ENCODE data around the gene DLG2. TPM values are rescaled to one million over a fixed set of nuclear protein-coding genes. Genes with fewer than 3 reads are reported as not detected.

The DLG2 gene
- total and polyA plus RNA-seq, 12 donors, result 1.0 to 14.8 (median 7.4) TPM

DNA sequence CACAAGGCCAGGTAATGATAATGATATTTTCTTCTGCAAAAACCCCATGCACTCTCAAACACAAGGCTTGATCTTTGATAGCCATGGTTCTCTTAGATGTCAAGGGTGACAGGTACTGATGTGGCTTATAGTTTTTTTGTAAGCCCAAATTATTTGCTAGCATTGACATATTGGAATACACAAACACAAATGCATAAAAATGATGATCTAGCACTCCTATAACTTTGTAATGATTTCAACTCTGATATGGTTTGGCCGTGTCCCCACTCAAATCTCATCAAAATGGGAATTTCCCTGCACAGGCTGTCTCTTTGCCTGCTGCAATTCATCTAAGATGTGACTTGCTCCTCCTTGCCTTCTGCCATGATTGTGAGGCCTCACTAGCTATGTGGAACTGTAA, 1768.5 kb downstream of the DLG2 start:
- Histone ChIP-seq H3K36me3 (no peaks in the 10 kb centered on the region), H3K9me3 (peaks cover 0 to 28% (median 8%) of the 10 kb centered on the region in 11 donors), H3K4me1 (peaks cover 0 to 6% (median 0%) of the 10 kb centered on the region in 9 donors), H3K4me3 (no peak overlapping the region), H3K27me3 (no peaks in the 10 kb centered on the region), H3K27ac (no peak overlapping the region)
- no peak for TF ChIP-seq CTCF (IDR thresholded peaks at IDR 0.05)
- 69 to 79% methylated on average over 1 of the region's 1 CpG for WGBS, 2 donors
- intact Hi-C loops (cut with DNase I), result no loop called here
- no peak for DNase-seq
- ATAC-seq, result no peak

DNA sequence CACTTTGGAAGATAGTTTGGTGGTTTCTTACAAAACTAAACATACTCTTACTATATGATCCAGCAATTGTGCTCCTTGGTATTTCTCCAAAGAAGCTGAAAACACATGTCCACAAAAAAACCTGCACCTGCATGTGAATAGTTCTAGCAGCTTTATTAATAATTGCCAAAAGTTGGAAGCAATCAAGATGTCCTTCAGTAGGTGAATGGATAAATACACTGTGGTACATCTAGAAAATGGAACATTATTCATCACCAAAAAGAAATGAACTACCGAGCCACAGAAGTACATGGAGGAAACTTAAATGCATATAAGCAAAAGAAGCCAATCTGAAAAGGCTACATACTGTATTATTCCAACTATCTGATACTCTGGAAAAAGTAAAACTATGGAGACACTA, 1771.9 kb downstream of the DLG2 start:
- DNase-seq (no peak), ATAC-seq (no peak)
- WGBS, 2 donors, result 87 to 93% methylated on average over 1 of the region's 1 CpG
- no peaks in the 10 kb centered on the region for H3K36me3 ChIP-seq
- H3K4me1 ChIP-seq, result no peaks in the 10 kb centered on the region
- H3K4me3 ChIP-seq, result no peak overlapping the region
- intact Hi-C loops (cut with DNase I), result no loop called here
- TF ChIP-seq CTCF (IDR thresholded peaks at IDR 0.05), result no peak
- H3K27me3 ChIP-seq, result no peaks in the 10 kb centered on the region
- peaks cover 0 to 28% (median 8%) of the 10 kb centered on the region in 11 donors for H3K9me3 ChIP-seq
- H3K27ac ChIP-seq, result no peak overlapping the region

GRCh38 chr11:83852775-83853442, 1774.2 kb downstream of the DLG2 start:
- Histone ChIP-seq H3K27me3 (no peaks in the 10 kb centered on the region), H3K4me3 (no peak overlapping the region), H3K9me3 (peaks cover 0 to 16% (median 8%) of the 10 kb centered on the region in 11 donors), H3K36me3 (no peaks in the 10 kb centered on the region), H3K4me1 (no peaks in the 10 kb centered on the region), H3K27ac (no peak overlapping the region)
- 76 to 80% methylated on average over 1 of the region's 1 CpG for WGBS, 2 donors
- no peak for TF ChIP-seq CTCF (IDR thresholded peaks at IDR 0.05)
- intact Hi-C loops (cut with DNase I), result no loop called here
- DNase-seq, result no peak
- ATAC-seq, result no peak

- intact Hi-C loops (cut with DNase I), result no loop called here
These were observed 1775.1 kb downstream of the DLG2 start for GRCh38 chr11:83852012-83852411.

More at GRCh38 chr11:83852012-83852411, 1775.1 kb downstream of the DLG2 start:
- H3K9me3 ChIP-seq, result peaks cover 0 to 9% (median 3%) of the 10 kb centered on the region in 11 donors
- no peak for TF ChIP-seq CTCF (IDR thresholded peaks at IDR 0.05)
- H3K27me3 ChIP-seq, result no peaks in the 10 kb centered on the region
- H3K4me3 ChIP-seq, result no peak overlapping the region
- no peak overlapping the region for H3K27ac ChIP-seq
- H3K4me1 ChIP-seq, result no peaks in the 10 kb centered on the region
- H3K36me3 ChIP-seq, result no peaks in the 10 kb centered on the region
- ATAC-seq (no peak), DNase-seq (no peak)
- 87% methylated on average over 3 of the region's 3 CpGs for WGBS, 2 donors

Measured in heart right ventricle (tissue), 16 donors.